OCI-LY1 (cell line): Measurements from ENCODE around the gene RXFP1.

Experiments
- H2AFZ ChIP-seq: fragments of 200-600 bp; sonication (generic), shearing (Covaris generic); 2 replicates; pipeline ENCODE4 v1.6.0; 2014; ENCODE audit warnings: antibody characterized with exemption, mild to moderate bottlenecking, low read length
- H3F3A ChIP-seq: fragments of 200-600 bp; sonication (generic), shearing (Covaris generic); 2 replicates; pipeline ENCODE4 v1.6.0; 2014; ENCODE audit warnings: mild to moderate bottlenecking, antibody characterized with exemption, low read length, moderate library complexity; ENCODE audit not compliant: insufficient read depth
- H3K27ac ChIP-seq: fragments of 200-600 bp; sonication (generic); 2 replicates; pipeline ENCODE4 v1.5.1; 2014; ENCODE audit warnings: low read length, mixed run types, mild to moderate bottlenecking, low read depth; ENCODE audit not compliant: poor library complexity, severe bottlenecking
- H3K27me3 ChIP-seq: fragments of 200-600 bp; sonication (generic); 2 replicates; pipeline ENCODE4 v1.6.0; 2014; ENCODE audit warnings: antibody characterized with exemption, mild to moderate bottlenecking, low read length, moderate library complexity; ENCODE audit not compliant: insufficient read depth
- H3K36me3 ChIP-seq: fragments of 200-600 bp; sonication (generic); 2 replicates; pipeline ENCODE4 v1.6.1; 2014; ENCODE audit warnings: mild to moderate bottlenecking, antibody characterized with exemption, low read length, moderate library complexity, mixed read lengths; ENCODE audit not compliant: insufficient read depth
- H3K4me1 ChIP-seq: fragments of 200-600 bp; sonication (generic); 2 replicates; pipeline ENCODE4 v1.5.1; 2014; ENCODE audit warnings: mild to moderate bottlenecking, low read length, moderate library complexity; ENCODE audit not compliant: insufficient read depth, severe bottlenecking
- H3K4me2 ChIP-seq: fragments of 200-600 bp; sonication (generic), shearing (Covaris generic); 2 replicates; pipeline ENCODE4 v1.6.1; 2014; ENCODE audit warnings: low read length
- H3K4me3 ChIP-seq: fragments of 200-600 bp; sonication (generic); 2 replicates; pipeline ENCODE4 v1.5.1; 2014; ENCODE audit warnings: low read length, low read depth, mild to moderate bottlenecking, mixed read lengths; ENCODE audit not compliant: poor library complexity, severe bottlenecking
- H3K79me2 ChIP-seq: fragments of 200-600 bp; shearing (Covaris generic); 2 replicates; pipeline ENCODE4 v1.6.1; 2016; ENCODE audit warnings: mixed run types, low read length, mixed read lengths; ENCODE audit not compliant: insufficient read depth
- H3K9ac ChIP-seq: fragments of 200-600 bp; sonication (generic), shearing (Covaris generic); 2 replicates; pipeline ENCODE4 v1.6.1; 2014; ENCODE audit warnings: mild to moderate bottlenecking, low read length, mixed read lengths
- H3K9me2 ChIP-seq: fragments of 200-600 bp; sonication (generic), shearing (Covaris generic); 2 replicates; pipeline ENCODE4 v1.6.1; 2014; ENCODE audit warnings: low read depth, mild to moderate bottlenecking, low read length, mixed read lengths
- H3K9me3 ChIP-seq: fragments of 200-600 bp; shearing (Covaris generic); 2 replicates; pipeline ENCODE4 v1.6.1; 2014; ENCODE audit warnings: low read length, mixed read lengths
- H4K20me1 ChIP-seq: fragments of 200-600 bp; sonication (generic), shearing (Covaris generic); 2 replicates; pipeline ENCODE4 v1.6.0; 2016; ENCODE audit warnings: mild to moderate bottlenecking, low read length; ENCODE audit not compliant: insufficient read depth
- CTCF ChIP-seq: fragments of 200-600 bp; sonication (generic), shearing (Covaris generic); IDR thresholded peaks from 2 replicates; pipeline ENCODE4 v1.5.1; 2017; ENCODE audit warnings: mild to moderate bottlenecking, antibody characterized with exemption, low read length, moderate library complexity, mixed read lengths
- EZH2 ChIP-seq: fragments of 200-600 bp; sonication (generic), shearing (Covaris generic); IDR thresholded peaks from 2 replicates; pipeline ENCODE4 v1.8.0; 2017; ENCODE audit warnings: borderline replicate concordance, mixed run types, mild to moderate bottlenecking, antibody characterized with exemption, low read length, moderate library complexity, mixed read lengths

Gene RXFP1

GRCh38 chr4:158590306-158590705 is 68.6 kb downstream of the RXFP1 start:
- no peaks in the 10 kb centered on the region for H3K36me3 ChIP-seq
- no peaks in the 10 kb centered on the region for H3K9me2 ChIP-seq
- H3K9me3 ChIP-seq, result no peaks in the 10 kb centered on the region
- H3F3A ChIP-seq, result no peaks in the 10 kb centered on the region
- no peaks in the 10 kb centered on the region for H3K4me1 ChIP-seq
- no peak overlapping the region for H3K27ac ChIP-seq
- no peaks in the 10 kb centered on the region for H4K20me1 ChIP-seq
- no peak overlapping the region for H2AFZ ChIP-seq
- TF ChIP-seq EZH2 (no peak), CTCF (no peak)
- no peaks in the 10 kb centered on the region for H3K27me3 ChIP-seq
- H3K79me2 ChIP-seq, result no peaks in the 10 kb centered on the region
- H3K9ac ChIP-seq, result no peak overlapping the region
- no peak overlapping the region for H3K4me2 ChIP-seq
- no peak overlapping the region for H3K4me3 ChIP-seq

GRCh38 chr4:158590824-158591223 is 69.1 kb downstream of the RXFP1 start:
- Histone ChIP-seq H3K9ac (no peak overlapping the region), H3K27me3 (no peaks in the 10 kb centered on the region), H3F3A (no peaks in the 10 kb centered on the region), H3K36me3 (no peaks in the 10 kb centered on the region), H3K79me2 (no peaks in the 10 kb centered on the region), H4K20me1 (no peaks in the 10 kb centered on the region), H3K4me1 (no peaks in the 10 kb centered on the region), H3K9me2 (no peaks in the 10 kb centered on the region), H3K4me3 (no peak overlapping the region), H3K4me2 (no peak overlapping the region), H2AFZ (no peak overlapping the region), H3K9me3 (no peaks in the 10 kb centered on the region), H3K27ac (no peak overlapping the region)
- no peak for TF ChIP-seq CTCF
- TF ChIP-seq EZH2, result no peak

GRCh38 chr4:158597879-158598596 is 76.4 kb downstream of the RXFP1 start:
- Histone ChIP-seq H3K4me2 (no peak overlapping the region), H3K36me3 (no peaks in the 10 kb centered on the region), H3K9me2 (no peaks in the 10 kb centered on the region), H3K79me2 (no peaks in the 10 kb centered on the region), H3K4me3 (no peak overlapping the region), H3K27me3 (no peaks in the 10 kb centered on the region), H3K9me3 (no peaks in the 10 kb centered on the region), H3K9ac (no peak overlapping the region), H4K20me1 (no peaks in the 10 kb centered on the region), H3F3A (no peaks in the 10 kb centered on the region), H3K27ac (no peak overlapping the region), H3K4me1 (no peaks in the 10 kb centered on the region), H2AFZ (no peak overlapping the region)
- TF ChIP-seq CTCF (no peak), EZH2 (no peak)
